Measurements from ENCODE around the gene IRX2. TPM values are rescaled to one million over a fixed set of nuclear protein-coding genes. Genes with fewer than 3 reads are reported as not detected.

Gene IRX2
- total and polyA plus RNA-seq, 10 of the 15 experiments (the other 5 are each of a cell fraction or from before 2014, with no cell fraction given), result not detected

DNA sequence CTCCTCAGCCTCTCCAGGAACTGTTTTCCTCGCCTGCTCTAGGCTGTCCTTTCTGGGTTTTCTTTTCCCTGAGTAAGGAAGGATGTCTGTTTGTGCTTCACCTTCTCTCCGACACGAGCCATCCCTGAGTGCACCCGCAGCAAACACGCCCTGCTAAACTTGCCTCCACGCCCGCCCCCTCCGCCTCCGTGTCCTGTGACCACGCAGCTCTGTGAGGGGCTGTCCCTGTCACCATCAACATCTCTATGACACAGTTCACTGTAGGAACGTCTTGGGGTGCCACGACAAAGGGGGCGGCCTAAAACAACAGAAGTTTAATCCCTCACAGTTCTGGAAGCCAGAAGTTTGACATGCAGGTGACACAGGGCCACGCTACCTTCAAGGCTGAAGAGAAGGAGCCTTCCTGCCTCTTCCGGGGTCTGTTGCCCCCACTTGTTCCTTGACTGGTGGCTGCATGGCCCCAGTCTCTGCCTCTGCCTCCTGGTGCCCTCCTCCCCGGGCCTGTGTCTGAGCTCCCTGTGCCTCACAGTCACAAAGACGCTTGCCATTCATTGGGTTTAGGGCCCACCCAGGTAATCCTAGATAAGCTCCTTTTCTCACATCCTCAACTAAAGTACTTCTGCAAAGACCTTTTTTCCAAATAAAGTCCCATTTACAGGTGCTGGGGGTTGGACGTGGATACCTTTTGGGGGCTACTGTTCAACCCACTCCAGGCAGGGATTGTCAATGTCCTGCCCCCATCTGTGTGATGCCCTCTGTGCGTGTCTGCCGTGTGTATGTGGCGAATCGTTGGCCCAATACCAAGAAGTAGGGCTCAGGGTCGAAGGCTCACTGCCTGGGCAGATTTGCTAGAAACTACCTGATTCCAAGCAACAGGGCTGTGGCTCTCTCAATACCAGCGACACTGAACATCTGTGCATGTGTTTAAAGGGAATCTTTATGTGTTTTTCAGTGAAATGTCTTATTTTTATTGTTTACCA, 39.7 kb downstream of the IRX2 start:
- in situ Hi-C loops (cut with MboI), result no loop called here
- no peaks in the 10 kb centered on the region for H3K4me1 ChIP-seq (ENCODE audit: control insufficient read depth, insufficient read depth, low read length)

More for the DNA sequence above, 39.7 kb downstream of the IRX2 start:
- no peak overlapping the region for H3K27ac ChIP-seq (ENCODE audit: control insufficient read depth, insufficient read depth)
- H3K4me3 ChIP-seq, result no peak overlapping the region
- ChIA-PET CTCF (no interaction called here), POLR2A (no interaction called here), RAD21 (ENCODE audit: unreplicated experiment) (no interaction called here), SMC1A (ENCODE audit: uncharacterized antibody, unreplicated experiment) (no interaction called here)
- H3K4me2 ChIP-seq (ENCODE audit: control insufficient read depth, insufficient read depth), result no peak overlapping the region
- H3K36me3 ChIP-seq (ENCODE audit: control insufficient read depth in 2 of 2, insufficient read depth in 2 of 2, low read length in 1 of 2), result no peaks in the 10 kb centered on the region
- H2AFZ ChIP-seq (ENCODE audit: control insufficient read depth, low read depth, low read length), result no peak overlapping the region
- H3K9me3 ChIP-seq (replicated peaks; ENCODE audit: control insufficient read depth, insufficient read depth, low read length), result no peaks in the 10 kb centered on the region; the same call in 2 of the 3 replicates
- H3K27me3 ChIP-seq (replicated peaks in 1 of 2; ENCODE audit: control insufficient read depth in 2 of 2, insufficient read depth in 2 of 2, low read length in 1 of 2), result no peaks in the 10 kb centered on the region
- 35% methylated on average over 24 of the region's 24 CpGs for WGBS (ENCODE audit: insufficient coverage, insufficient replicate concordance, low lambda C conversion rate, missing lambda C conversion rate)
- H3K9ac ChIP-seq (ENCODE audit: control insufficient read depth, insufficient read depth, low read length), result no peak overlapping the region
- no peaks in the 10 kb centered on the region for H4K20me1 ChIP-seq (ENCODE audit: control insufficient read depth, insufficient read depth)
- ATAC-seq (no peak), DNase-seq (ENCODE audit: low read depth, low spot score) (no peak), FAIRE-seq (no peak)
- no TSS peak for BruUV-seq (replicated peaks)
- H3K79me2 ChIP-seq (ENCODE audit: control insufficient read depth, insufficient read depth, low read length), result no peaks in the 10 kb centered on the region
- TF ChIP-seq KLF5 (IDR thresholded peaks at IDR 0.05; ENCODE audit: partially characterized antibody) (no peak), KDM1A (IDR thresholded peaks at IDR 0.05; ENCODE audit: borderline replicate concordance) (no peak), NR2C1 (IDR thresholded peaks at IDR 0.05) (no peak), JUND (IDR thresholded peaks at IDR 0.05; ENCODE audit: low read depth, low read length) (no peak)
- TF ChIP-seq, protein P1, sequence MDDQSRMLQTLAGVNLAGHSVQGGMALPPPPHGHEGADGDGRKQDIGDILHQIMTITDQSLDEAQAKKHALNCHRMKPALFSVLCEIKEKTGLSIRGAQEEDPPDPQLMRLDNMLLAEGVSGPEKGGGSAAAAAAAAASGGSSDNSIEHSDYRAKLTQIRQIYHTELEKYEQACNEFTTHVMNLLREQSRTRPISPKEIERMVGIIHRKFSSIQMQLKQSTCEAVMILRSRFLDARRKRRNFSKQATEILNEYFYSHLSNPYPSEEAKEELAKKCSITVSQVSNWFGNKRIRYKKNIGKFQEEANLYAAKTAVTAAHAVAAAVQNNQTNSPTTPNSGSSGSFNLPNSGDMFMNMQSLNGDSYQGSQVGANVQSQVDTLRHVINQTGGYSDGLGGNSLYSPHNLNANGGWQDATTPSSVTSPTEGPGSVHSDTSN (IDR thresholded peaks at IDR 0.05; ENCODE audit: insufficient replicate concordance, low read depth, low read length), result no peak
- TF ChIP-seq, protein P2, sequence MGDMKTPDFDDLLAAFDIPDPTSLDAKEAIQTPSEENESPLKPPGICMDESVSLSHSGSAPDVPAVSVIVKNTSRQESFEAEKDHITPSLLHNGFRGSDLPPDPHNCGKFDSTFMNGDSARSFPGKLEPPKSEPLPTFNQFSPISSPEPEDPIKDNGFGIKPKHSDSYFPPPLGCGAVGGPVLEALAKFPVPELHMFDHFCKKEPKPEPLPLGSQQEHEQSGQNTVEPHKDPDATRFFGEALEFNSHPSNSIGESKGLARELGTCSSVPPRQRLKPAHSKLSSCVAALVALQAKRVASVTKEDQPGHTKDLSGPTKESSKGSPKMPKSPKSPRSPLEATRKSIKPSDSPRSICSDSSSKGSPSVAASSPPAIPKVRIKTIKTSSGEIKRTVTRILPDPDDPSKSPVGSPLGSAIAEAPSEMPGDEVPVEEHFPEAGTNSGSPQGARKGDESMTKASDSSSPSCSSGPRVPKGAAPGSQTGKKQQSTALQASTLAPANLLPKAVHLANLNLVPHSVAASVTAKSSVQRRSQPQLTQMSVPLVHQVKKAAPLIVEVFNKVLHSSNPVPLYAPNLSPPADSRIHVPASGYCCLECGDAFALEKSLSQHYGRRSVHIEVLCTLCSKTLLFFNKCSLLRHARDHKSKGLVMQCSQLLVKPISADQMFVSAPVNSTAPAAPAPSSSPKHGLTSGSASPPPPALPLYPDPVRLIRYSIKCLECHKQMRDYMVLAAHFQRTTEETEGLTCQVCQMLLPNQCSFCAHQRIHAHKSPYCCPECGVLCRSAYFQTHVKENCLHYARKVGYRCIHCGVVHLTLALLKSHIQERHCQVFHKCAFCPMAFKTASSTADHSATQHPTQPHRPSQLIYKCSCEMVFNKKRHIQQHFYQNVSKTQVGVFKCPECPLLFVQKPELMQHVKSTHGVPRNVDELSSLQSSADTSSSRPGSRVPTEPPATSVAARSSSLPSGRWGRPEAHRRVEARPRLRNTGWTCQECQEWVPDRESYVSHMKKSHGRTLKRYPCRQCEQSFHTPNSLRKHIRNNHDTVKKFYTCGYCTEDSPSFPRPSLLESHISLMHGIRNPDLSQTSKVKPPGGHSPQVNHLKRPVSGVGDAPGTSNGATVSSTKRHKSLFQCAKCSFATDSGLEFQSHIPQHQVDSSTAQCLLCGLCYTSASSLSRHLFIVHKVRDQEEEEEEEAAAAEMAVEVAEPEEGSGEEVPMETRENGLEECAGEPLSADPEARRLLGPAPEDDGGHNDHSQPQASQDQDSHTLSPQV (IDR thresholded peaks at IDR 0.05), result no peak
- intact Hi-C loops (cut with micrococcal nuclease; ENCODE audit: unreplicated experiment), result no loop called here
